Stimulated activated CD4-positive, alpha-beta T cell treated with anti-CD3 and anti-CD28 coated beads, Interleukin-4, amount 100 ng/mL, for 24 hours (primary cell): ENCODE measurements around the gene ADH1B.
"Not testable (repeated sequence)": the region's sequence is repeated elsewhere in the genome, so short reads cannot be mapped to it uniquely, and the experiment has no call there.

Experiments
- DNase-seq: peaks from one replicate; pipeline ENCODE4 v3.0.0-alpha.2; 2020

ADH1B gene

GRCh38 chr4:99317811-99318210 lies 3.4 kb downstream of the ADH1B start:
- not testable (repeated sequence) for DNase-seq

GRCh38 chr4:99317354-99317753 lies 3.8 kb downstream of the ADH1B start:
- no peak for DNase-seq

- no peak for DNase-seq
Measured at GRCh38 chr4:99315839-99316238, 5.4 kb downstream of the ADH1B start.

- no peak for DNase-seq
Measured at GRCh38 chr4:99314211-99314610, 7.0 kb downstream of the ADH1B start.

DNA sequence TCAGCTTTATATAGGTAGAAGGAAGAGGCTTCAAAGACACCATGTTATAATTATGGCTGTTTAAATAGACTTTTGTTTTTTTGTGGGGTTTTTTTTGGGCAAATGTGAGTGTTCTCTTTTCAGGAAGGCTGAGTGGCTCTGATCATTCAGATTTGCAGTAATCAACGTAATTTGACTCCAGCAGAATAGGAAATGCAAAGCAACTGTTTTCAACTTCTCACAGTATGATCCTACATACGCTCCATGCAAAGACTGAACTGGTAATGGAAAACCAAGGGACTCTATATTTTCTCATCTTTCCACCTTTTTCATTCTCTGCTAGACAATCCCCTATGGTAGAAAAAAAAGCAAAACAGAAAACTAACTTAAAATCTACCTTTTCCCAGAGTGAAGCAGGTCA lies 10.8 kb downstream of the ADH1B start:
- no peak for DNase-seq

- DNase-seq: no peak
Measured at GRCh38 chr4:99305638-99306400, 15.4 kb downstream of the ADH1B start.

DNA sequence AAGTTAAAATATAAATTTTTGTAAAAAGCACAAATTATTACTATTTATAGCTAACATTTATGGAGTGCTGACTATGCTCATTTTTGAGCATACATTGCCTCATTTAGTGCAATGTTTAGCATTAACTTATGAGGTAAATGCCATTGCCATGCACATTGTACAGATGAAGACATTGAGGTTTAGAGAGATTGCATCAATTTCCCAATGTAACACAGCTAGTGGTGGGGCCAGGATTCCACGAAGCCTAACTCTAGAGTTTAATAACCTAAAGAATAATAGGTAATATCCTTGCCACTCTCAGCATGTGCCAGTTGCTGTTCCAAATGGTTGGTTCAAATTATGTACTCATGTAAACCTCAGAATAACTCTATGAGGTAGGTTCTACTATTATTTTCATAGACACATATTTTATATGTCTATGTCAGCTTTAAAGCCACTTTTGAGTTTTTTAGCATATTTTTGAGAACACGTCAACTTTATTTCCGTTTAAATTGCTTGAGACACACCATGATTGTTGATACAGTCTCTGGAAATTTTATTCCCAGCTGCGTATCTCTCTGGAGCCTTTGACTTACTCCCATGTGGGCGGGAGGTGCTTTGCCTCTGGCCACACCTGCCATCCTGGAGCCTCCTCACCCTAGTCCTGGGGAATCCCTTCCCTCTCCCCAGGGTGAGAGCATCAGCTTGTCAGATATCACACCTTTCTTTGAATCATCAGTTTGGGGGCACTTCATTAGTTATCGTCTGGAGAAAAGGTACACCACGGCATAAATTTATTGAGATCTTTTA lies 19.6 kb downstream of the ADH1B start:
- no peak for DNase-seq

DNA sequence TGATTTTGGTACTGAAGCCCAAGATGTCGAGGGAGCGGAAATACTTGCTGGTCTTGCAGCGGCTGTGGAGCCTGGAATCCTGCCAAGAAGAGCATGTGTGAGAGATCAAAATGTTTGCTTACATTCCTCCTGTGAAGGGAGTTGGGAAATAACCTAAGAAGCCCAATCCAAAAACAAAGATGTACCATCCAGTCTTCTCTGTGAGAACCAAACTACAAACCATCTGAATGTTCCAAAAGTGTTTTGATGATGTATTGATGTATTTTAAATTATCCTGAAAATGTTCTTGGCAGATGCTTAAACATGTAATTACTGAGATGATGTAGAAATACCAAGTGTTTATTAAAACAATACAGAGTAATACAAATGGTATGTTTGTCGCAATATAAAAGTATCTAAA lies 20.3 kb downstream of the ADH1B start:
- DNase-seq: no peak

GRCh38 chr4:99293357-99293756 lies 27.8 kb downstream of the ADH1B start:
- no peak for DNase-seq

DNA sequence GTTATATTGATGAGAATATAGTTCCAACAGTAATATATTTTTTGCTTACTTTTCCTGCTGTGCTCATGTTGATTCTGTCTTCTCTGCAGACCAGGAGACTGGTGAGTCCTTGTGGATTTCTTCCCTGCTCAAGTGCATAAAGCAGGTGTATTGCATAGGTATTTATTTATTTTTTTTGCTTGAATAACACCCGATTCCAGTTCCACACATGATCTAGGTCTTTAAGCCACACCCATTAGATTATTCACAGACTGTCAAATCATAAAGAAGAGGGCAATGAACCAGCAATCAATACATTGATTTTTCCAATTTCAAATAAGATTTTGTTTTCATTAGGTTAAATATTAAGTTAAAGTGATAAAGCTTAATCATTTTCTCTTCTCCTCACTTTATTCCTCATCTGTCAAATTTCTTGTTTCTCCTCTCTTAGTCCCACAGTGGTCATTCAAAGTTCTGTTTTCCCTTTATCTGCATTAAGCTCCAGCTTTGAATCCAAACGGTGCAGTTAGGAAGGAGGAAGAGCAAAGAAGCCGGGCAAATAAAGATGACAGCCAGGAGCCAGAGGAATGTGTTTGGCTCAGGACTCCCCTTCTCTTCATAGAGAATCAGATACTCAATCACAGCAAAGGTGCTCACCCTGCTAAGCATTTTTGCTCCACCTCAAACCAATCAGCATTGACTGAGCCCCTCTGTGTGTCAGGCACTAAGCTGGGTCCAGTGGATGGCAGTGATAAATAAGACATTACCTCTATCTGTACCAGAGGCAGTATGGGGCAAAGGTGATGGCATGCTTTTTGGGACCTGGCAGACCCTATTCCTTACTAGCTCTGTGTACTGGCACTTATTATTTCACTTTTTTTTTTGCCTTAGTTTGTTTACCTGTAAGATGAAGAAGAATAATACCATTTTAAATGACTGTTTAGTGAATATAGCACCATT lies 30.1 kb downstream of the ADH1B start, which contains the start of gene ADH1A:
Gene ADH1A, minus strand, starts transcription at position 138 of the 939 bp plus-strand sequence. Its CDS starts 71 bp downstream, at position 67.
- no peak for DNase-seq

DNA sequence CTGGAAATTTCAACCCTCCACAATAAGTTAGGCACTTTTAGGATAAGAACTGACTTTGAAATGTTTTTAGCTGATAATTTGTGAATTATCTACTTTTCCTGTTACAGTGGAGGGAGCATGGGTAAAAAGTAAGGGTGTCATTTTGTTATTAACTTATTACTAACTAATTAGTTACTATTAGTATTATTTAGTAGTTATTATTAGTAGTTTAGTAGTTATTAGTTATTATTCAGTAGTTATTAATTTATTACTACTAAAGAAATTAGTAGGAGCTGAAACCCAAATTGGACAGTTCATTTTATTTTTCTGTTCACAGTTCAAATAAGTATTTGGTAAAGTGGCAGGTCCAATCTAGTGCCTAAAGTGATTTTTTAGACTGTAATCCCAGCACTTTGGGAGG lies 35.8 kb downstream of the ADH1B start:
- no peak for DNase-seq

GRCh38 chr4:99282731-99283130 lies 38.5 kb downstream of the ADH1B start:
- DNase-seq: no peak

- DNase-seq: no peak
Measured at GRCh38 chr4:99281261-99281660, 39.9 kb downstream of the ADH1B start.

GRCh38 chr4:99276417-99276816 lies 44.8 kb downstream of the ADH1B start:
- no peak for DNase-seq

- no peak for DNase-seq
Measured at GRCh38 chr4:99275885-99276284, 45.3 kb downstream of the ADH1B start.

- DNase-seq: no peak
Measured at GRCh38 chr4:99275050-99275449, 46.2 kb downstream of the ADH1B start.

- DNase-seq: no peak
Measured at GRCh38 chr4:99273704-99274103, 47.5 kb downstream of the ADH1B start.

GRCh38 chr4:99264927-99265326 lies 56.3 kb downstream of the ADH1B start:
- no peak for DNase-seq
